Lower leg skin (tissue), 3 donors: ENCODE results near the gene ENTREP3.

ENCODE experiments used
- CTCF ChIP-seq, 3 donors: fragments of 450-650 bp; IDR thresholded peaks; one replicate each; pipeline ENCODE4 v1.5.1; 2016; ENCODE audit warnings: antibody characterized with exemption in 3 of 3, mild to moderate bottlenecking in 3 of 3, moderate library complexity in 2 of 3
- POLR2A ChIP-seq, 2 donors: fragments of 450-650 bp; IDR thresholded peaks; one replicate each; pipeline ENCODE4 v1.6.1; 2016 to 2017; ENCODE audit warnings: antibody characterized with exemption in 2 of 2, mild to moderate bottlenecking in 1 of 2, moderate library complexity in 1 of 2

GRCh38 chr1:155256058-155256852, 972 bp upstream of the ENTREP3 start:
- TF ChIP-seq CTCF (IDR thresholded peaks at IDR 0.05): no peak
- TF ChIP-seq POLR2A (IDR thresholded peaks at IDR 0.05): no peak
